Measurements from ENCODE around the gene SSH3.

DNA sequence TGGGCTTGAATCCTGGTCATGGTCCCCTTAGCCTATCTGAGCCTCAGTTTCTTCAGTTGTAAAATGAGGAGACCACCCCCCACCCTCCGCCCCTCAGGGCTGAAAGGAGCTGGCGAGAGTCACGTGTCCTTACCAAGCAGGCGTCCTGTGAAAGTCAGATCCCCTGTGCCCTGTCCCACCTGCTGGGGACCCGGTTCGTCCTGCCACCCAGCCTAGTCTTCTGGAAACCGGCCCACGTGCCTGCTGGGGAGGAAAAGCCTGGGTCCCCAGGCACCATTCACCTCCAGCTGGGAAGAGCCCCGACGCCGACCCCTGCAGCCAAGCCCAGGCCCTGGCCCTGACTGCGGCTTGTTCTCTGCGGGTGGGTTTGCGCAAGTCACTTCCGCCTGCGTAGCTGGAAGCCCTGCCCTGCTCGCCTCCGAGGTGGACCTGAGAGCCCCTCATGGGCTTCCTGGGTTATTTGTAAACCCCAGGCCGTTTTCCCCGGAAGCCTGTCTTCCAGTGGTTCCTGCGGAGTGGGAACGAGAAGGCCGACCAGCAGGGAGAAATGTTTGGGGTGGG, 679 bp upstream of the SSH3 start:
- TF ChIP-seq, protein P1, sequence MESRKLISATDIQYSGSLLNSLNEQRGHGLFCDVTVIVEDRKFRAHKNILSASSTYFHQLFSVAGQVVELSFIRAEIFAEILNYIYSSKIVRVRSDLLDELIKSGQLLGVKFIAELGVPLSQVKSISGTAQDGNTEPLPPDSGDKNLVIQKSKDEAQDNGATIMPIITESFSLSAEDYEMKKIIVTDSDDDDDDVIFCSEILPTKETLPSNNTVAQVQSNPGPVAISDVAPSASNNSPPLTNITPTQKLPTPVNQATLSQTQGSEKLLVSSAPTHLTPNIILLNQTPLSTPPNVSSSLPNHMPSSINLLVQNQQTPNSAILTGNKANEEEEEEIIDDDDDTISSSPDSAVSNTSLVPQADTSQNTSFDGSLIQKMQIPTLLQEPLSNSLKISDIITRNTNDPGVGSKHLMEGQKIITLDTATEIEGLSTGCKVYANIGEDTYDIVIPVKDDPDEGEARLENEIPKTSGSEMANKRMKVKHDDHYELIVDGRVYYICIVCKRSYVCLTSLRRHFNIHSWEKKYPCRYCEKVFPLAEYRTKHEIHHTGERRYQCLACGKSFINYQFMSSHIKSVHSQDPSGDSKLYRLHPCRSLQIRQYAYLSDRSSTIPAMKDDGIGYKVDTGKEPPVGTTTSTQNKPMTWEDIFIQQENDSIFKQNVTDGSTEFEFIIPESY (IDR thresholded peaks at IDR 0.05) = no peak
- TF ChIP-seq, protein P2, sequence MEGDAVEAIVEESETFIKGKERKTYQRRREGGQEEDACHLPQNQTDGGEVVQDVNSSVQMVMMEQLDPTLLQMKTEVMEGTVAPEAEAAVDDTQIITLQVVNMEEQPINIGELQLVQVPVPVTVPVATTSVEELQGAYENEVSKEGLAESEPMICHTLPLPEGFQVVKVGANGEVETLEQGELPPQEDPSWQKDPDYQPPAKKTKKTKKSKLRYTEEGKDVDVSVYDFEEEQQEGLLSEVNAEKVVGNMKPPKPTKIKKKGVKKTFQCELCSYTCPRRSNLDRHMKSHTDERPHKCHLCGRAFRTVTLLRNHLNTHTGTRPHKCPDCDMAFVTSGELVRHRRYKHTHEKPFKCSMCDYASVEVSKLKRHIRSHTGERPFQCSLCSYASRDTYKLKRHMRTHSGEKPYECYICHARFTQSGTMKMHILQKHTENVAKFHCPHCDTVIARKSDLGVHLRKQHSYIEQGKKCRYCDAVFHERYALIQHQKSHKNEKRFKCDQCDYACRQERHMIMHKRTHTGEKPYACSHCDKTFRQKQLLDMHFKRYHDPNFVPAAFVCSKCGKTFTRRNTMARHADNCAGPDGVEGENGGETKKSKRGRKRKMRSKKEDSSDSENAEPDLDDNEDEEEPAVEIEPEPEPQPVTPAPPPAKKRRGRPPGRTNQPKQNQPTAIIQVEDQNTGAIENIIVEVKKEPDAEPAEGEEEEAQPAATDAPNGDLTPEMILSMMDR (IDR thresholded peaks at IDR 0.05; ENCODE audit: low read depth, low read length, missing input control) = no peak
- TF ChIP-seq, protein P3, sequence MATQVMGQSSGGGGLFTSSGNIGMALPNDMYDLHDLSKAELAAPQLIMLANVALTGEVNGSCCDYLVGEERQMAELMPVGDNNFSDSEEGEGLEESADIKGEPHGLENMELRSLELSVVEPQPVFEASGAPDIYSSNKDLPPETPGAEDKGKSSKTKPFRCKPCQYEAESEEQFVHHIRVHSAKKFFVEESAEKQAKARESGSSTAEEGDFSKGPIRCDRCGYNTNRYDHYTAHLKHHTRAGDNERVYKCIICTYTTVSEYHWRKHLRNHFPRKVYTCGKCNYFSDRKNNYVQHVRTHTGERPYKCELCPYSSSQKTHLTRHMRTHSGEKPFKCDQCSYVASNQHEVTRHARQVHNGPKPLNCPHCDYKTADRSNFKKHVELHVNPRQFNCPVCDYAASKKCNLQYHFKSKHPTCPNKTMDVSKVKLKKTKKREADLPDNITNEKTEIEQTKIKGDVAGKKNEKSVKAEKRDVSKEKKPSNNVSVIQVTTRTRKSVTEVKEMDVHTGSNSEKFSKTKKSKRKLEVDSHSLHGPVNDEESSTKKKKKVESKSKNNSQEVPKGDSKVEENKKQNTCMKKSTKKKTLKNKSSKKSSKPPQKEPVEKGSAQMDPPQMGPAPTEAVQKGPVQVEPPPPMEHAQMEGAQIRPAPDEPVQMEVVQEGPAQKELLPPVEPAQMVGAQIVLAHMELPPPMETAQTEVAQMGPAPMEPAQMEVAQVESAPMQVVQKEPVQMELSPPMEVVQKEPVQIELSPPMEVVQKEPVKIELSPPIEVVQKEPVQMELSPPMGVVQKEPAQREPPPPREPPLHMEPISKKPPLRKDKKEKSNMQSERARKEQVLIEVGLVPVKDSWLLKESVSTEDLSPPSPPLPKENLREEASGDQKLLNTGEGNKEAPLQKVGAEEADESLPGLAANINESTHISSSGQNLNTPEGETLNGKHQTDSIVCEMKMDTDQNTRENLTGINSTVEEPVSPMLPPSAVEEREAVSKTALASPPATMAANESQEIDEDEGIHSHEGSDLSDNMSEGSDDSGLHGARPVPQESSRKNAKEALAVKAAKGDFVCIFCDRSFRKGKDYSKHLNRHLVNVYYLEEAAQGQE (IDR thresholded peaks at IDR 0.05) = no peak
- TF ChIP-seq RAD21 (IDR thresholded peaks at IDR 0.05) = no peak
- TF ChIP-seq FOXA1 (IDR thresholded peaks at IDR 0.05) = no peak
- TF ChIP-seq, protein P4, sequence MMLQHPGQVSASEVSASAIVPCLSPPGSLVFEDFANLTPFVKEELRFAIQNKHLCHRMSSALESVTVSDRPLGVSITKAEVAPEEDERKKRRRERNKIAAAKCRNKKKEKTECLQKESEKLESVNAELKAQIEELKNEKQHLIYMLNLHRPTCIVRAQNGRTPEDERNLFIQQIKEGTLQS (IDR thresholded peaks at IDR 0.05) = no peak
- TF ChIP-seq GABPA (IDR thresholded peaks at IDR 0.05 in 1 of 2, conservative IDR thresholded peaks at IDR 0.05 in 1 of 2) = no peak
- TF ChIP-seq TAF1 (conservative IDR thresholded peaks at IDR 0.05) = no peak
- TF ChIP-seq EGR1 (IDR thresholded peaks at IDR 0.05; ENCODE audit: low read depth in 2 of 2) = no peak

Measured in liver (tissue), 3 donors.